NK-92 treated with Interleukin-12 subunit alpha and Interleukin-12 subunit beta, amount 100 ng/mL, for 24 hours (cell line): ENCODE results near the gene NMNAT3.

ENCODE experiments used
- DNase-seq: peaks from one replicate; lab custom pipeline; 2025; lab: John Stamatoyannopoulos, UW

The NMNAT3 gene

DNA sequence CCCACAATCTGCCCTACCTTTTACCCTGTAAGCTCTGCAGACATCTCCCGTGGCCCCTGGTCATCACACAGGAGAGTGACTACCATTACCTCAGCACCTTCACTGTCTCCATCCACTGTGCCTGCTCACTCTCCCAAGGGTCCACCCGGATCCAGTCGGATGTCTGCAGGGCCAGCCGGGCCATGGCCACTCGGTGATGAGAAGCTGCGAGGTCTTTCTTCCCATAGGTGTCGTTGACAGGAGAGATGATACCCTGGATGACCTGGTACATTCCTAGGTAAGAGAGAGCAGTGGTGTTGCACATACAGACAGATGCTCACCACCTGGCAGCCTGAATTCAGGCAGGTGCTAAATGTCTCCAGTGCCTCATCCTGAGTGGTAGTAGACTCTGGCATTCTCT, 99.0 kb downstream of the NMNAT3 start:
- DNase-seq: no peak

DNA sequence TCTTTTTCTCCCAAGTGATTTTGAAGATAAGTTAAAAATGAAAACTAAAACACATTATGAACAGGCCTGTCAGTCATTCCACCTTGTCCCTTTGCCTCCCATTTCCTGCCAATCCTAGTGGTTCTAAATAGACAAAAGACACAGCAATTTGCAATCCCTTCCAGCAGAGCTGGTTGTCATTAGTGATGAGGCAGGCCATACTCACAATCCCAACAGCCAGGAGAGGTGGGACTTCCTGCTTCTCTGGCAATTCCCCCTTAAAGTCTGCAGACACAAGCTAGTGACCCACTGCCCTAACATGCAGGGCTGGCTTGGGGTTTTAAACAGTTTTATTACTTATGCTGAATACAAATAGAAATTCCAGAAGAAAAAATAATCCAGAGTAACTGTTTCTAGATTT, 99.9 kb downstream of the NMNAT3 start:
- no peak for DNase-seq

DNA sequence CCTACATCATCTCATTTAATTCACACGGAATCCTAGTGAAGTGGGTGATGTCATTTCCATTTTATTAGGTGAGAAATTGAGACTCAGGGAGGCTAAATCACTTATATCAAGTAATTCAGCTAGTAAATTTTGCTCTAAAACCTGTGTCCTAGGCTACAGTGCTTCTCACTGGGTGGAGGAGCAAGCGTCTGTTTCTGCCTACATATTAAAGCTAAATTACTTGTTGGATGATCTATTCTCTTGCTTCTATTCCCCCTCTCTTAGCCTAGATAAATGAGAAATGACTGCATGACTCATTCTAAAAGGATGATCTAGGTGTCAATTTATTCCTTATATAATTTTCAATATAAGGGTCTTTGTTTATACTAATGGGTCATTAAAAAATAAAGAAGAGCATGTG, 100.4 kb downstream of the NMNAT3 start:
- DNase-seq: no peak

DNA sequence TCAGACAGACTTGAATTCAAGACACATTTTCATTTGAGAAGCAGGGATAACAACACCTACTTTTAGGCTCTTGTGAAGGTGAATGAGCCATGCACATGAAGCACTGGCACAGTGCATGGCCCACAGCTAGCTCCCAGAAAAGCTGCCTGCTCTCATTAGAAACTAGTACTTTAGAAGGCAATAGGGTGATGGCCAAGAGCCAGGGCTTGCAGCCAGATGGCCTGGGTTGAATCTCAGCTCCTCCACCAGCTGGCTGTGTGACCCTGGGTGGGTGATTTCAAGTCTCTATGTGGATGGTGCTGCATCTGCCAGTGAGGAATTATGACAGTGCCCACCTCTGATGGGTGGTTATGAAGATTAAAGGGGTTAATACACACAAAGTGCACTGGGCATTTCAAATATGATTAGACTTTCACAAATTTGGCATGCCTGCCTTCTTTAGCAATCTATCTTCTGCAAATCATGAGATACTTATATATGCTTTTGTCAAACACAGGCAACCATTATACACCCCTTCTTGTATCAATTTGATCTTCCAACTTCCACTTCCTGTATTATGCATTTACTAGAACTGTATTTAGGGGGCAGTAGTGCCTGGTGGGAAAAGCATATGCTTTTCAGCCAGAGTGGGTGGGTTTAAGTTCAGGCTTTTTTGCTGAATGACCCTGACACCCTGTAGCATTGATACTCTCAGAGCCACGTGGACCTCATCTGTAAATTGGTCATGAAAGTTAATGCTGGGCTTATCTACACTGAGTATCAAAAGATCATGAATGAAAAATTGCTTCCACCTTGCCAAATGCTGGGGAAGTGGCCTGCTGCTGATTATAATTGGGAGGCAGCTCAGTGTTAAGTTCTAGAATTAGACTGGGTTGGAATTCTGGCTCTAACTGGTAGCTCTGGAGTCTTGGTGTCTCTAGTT, 103.5 kb downstream of the NMNAT3 start:
- DNase-seq: no peak

DNA sequence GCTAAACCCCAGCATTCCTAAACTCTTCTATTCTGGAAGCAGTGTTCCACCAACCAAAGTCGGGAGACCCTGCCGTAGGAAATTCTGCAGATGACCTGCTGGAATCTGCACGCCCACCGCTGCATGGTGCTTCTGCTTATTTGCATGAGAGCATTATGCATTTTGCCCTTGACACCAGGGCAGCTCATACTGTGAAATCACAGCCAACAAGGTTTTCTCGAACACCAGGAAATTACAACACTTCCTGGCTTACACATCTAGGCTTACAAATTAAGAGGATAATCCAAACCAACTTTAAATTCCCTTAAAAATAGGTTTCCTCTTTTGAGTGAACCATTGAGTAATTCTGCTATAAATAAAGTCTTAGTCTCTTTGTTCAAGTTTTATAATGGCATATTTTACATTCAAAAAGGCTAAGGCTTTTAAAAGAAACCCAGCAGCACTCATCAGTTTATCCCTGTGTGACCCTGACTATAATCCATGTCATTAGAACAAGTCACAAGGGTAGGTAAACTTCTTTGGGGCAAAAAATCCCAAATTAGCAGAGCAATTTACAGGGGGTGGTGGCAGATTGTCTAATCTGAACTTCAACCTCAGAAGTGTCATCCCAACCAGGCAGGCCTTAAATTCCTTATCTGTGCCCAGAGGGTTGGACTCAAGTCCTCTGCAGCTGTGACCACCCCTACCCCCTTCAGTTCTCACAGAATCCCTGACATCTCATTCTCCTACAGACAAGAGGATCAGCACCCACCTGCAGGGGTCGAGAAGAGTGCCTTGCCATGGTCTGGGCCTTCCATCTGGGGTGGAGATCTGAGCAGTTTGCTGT, 104.7 kb downstream of the NMNAT3 start:
- DNase-seq: no peak

DNA sequence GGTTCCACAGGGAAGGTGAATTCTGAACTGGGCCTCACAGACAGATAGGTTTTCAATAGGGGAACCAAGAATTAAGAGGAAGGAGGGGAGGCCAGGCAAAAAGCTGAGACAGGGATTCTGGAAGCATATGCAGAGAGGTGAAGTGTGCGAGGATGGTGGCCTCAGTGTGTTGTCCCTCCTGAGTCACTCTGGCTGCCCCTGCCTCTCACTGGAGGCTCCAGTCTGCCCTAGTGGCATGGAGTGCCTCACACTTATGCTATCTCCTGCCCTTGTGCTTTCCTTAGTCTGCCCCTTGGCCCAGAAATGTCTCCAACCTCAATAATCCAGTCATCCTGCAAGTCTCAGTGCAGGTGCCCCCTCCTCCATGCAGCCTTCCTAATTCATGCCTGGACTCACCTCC, 106.1 kb downstream of the NMNAT3 start:
- DNase-seq: no peak

DNA sequence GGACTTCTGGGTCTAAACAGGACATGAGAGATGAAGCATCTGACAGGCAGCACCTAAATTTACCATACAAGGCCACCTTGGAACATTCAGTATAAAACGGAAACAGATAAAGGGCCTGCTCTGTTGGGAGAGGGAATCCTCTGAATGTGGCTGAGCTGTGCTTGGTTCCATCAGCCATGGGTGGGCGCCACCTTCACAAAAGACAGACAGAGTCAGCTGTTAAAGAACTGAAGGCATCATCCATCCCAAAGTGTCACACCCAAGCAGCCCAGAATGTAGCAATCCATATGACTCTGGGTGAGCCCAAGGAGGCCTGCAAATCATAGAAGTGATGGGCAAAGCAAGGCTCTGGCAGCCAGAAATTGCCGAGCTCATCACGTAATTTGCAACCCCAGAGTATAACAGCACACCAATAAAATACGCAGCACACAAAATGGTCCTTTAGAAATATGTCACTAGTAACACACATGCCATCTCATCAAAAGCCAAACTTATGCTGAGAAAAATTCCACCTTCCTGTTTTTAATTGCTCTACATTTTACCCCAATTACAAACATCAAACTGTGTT, 113.4 kb downstream of the NMNAT3 start:
- no peak for DNase-seq

DNA sequence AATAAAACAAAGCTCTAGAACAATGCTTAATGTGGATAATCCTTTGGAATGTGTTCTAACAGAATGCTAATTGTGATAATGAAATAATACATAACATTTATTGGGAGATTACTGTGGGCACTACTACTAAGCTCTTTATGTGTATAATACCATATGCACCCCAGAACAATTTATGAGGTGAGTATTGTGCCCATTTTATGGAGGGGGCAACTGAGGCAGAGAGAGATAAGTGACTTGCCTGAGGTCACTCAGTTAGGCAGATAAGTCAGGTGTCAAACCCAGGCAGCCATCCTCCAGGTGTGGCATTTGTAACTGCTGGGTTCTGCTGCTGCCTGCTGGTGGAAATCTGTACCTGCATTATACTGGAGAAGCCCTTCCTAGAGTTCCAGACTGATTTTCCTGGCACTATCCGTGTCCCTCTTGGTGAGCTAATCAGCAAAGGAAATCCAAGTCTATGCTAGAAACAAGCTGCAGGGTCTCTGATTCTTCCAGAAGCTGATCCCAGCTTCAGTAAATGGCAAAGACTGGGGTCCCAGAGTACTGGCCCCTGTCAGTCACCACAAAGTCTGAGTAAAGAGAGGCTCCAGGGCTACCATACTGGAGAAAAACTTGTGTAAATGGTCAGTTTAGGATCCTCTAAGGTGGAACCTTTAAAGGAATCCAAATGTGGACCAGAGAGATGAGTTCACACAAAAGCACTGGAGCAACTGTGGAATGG, 115.7 kb downstream of the NMNAT3 start:
- DNase-seq: no peak

DNA sequence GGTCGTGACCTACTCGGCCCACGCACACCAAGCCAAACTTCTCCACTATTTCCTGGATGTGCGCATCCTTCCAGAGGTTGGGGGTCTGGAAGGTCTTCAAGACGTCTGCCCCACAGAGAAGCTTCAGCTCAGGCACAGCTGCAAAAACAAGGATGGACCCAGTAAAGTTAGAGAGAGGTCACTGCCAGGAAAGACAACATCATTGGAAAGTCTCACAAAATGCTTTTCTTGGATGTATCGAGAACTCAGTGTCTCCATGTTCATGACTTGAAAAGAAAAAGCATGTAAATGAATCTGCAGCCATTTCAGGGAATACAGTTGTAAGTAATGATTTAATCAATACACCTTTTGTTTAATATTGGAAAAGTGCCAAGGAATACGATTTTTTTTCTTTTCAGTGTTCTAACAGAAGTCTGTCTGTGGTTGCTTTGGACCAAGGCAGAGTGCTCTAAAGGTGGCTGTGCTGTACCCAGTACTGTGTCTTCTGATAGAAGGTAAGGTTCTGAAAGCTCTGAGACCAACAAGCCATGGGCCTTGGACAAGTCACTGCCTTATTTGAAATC, 116.4 kb downstream of the NMNAT3 start:
- no peak for DNase-seq

DNA sequence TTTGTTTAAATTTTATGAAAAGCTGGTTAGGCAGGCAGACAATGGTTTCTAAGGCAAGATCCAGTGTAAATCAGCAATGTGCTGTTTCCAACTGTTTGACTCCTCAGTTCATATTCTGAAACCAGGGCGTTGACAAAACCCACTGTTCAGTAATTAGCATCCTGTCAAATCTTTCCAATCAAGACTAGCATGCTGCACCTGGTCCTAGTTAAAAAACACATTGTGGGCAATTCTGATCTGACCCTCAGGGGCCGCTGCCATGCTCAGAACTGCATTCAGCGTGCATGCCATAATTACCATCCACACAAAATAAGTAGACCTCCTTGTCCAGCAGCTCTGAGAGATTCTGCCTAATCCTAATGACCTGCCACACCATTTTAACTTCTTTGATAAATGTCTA, 117.4 kb downstream of the NMNAT3 start:
- no peak for DNase-seq

DNA sequence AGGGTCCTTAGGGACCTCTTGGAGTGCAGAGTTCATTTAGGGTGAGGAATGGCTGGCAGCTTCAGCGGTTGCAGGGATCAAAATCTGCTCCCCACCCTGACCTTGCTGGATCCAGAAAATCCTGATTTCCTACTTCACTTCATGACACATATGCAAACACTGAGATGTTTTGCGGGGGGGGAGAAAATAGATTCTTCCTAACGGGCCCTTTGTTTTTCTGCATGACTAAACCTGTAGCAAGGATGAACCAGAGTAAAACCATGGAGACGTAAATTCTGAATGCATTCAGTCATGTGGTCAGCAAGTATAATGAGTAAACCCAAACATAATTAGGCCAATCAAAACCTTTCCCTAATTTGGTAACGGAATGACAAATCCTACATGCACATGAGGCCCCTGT, 118.2 kb downstream of the NMNAT3 start:
- no peak for DNase-seq

DNA sequence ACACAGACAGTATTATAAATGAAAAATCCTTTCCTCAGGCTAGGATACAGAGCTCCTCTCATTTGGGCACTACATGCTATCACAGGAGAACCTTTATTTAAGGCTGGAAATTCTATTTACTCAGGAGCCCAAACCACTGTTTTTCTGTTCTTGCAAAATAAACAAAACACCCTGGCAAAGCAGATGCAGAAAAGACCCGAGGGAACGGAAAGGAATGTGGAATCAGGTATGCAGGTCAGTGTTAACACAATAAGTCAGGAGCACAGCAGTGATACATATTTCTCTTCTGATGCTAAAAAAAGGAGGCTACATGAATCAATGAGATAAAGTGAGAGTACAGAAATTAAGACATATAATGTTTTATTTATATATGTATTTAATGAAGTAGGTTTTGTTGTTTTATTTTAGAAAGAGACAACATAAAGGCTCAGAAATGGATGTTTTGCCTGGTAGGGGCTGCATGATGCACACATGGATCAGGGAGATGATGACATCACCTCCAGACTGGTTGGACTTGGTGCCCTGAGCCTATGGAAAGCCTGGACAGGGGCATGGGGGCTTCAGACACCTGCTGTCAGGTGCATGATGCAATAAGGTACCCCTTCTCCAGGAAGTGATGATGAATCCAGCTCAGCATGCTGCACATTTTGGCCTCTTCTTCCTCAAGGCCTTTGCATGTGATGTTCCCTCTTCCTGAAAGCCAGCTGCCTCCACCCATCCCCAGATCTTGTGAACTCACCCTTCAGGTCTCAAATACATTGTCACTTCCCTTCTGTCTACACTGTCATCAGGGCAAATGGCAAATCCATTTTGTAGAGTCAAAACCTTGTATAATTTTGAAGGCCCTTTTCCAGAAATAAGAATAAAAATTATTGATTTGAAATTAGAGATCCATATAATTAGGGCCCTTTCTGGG, 119.2 kb downstream of the NMNAT3 start:
- DNase-seq: no peak

DNA sequence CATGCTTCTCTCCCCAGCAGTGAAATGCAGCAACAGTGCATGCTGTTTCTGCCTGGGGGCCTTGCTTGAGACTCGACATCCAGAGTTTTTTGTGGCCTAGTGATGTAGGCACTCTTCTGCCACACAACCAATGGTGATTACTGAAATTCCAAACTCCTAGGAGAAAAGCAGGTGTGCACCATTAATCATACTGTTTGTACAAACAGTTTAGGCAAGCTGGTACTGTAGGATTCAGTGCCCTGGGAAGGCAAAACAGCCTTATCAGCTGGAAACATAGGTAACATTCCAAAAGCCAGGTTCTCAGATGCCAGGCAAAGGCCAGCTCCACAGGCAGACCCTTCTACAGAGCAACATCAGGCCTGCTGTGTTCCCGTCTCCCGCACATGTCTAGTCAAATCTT, 120.7 kb downstream of the NMNAT3 start:
- no peak for DNase-seq

DNA sequence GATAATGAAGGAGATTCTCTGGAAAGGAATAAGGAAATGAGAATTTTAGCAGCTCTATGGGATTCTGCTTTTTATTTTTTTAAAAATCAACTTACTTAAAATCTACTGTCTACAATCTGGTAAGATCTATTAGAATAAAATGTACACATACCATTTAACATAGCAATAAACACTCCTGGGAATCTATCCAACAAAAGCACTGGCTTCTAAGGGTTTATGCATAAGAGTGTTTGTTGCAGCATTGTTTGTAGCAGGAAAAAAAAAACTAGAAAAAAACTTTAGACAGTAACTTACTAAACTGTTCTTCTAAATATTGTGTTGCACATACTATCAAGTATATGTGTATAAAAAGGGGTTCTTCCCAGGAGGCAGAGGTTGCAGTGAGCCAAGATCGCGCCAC, 122.5 kb downstream of the NMNAT3 start:
- DNase-seq: no peak

DNA sequence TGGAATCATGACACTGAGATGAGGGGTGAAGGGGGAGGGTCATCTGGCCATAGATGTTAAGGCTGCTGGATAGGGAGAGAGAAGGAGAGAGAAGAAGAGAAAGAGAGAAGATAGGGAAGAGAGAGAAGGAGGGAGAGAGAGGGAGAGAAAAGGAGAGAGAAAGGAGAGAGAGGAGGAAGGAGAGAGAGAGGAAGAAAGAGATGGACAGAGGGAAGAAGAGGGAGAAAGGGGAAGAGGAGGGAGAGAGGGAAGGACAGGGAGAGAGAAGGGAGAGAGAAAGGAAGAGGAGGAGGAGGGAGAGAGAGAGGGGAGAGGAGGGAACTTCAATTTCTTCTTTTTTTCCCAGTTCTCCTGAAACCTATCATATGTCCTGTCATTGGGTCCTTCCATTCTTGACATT, 123.1 kb downstream of the NMNAT3 start:
- DNase-seq: no peak

DNA sequence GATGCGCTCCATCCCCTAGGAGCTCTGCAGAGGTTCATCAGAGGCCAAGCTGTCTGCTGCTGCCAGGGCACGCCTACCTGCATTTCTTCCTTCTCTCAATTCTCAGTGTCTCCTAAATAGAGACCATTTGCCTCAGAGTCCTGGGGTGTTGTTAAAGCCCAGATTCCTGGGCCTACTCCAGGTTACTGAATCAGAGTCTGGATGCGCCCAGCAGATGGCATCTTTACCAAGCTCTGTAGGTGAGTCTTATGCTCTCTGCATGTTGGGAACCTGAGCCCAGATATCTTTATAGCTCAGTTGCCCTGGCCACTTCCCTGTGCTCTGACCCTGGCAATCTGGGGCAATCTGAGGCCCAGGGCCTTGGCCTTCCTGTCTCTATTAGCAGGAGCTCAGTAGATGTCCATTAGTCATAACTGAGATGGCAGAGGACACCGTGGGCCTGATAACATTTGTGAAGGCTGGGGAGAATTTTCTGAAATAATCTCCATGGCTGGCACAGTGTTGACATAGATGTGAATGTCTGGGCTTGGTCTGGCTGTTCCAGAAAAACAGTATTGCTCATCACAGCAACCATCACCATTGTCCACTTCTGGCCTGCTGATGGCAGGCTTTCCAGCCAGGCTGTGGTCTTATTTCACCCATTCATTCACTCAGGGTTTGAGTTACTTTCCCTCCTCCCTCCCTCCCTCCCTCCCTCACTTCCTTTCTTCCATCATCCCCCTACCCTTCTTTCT, 125.0 kb downstream of the NMNAT3 start:
- no peak for DNase-seq

DNA sequence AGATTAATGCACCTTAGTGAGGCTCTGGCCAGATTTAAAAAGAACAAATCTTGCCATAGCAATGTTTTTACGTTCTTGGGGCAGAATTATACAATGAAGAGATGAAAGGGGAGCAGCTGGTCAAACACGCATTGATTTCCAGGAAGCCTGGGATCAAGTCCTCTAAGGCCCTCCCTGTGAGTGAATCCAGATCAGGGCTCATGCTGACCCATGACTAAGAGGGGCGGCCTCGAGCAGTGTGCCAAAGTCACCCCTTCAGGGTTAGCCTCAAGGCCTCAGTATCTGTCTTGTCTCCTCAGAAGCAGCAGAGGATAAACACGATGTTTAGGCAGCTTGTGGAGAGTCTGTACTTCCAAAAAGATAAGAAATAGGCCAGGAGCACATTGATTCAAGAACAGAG, 129.0 kb downstream of the NMNAT3 start:
- DNase-seq: no peak

DNA sequence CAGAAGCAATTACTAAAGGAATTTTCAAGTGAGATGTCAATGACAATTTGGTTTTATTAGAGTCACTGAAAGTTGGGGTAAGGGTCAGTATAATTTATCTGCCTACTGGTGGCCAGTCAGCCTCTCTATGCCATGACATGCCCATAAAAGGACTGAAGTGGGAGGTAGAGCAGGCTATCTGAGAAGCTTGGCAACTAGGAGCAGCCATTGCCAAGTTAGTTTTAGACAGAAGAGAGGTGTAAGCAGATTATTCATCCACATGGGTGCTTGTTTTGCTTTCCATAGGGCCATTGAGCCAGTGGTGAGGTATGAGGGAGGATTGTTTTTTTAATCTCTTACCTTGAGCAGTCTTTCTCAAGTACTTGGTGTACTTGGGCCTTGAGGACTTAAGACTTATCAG, 130.1 kb downstream of the NMNAT3 start:
- no peak for DNase-seq

DNA sequence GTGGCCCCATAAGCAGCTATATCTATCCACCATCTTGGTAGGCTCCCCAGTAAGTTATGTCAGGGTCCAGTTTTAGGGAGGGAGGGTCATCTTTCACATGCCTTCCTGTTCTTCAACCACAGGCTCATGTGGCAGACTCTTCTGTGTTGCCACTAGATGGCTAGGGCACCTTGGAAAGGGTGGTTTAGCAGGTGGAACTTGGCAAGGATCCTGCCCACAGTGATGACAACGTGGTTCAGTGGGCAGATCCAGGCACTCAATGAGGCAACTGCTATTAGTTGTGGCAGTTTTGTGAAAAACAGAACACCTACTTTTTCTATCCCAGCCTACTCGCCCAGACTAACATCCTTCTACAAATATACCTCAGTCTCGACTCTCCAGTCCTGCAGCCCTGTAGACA, 131.0 kb downstream of the NMNAT3 start:
- DNase-seq: no peak
